ENCODE data around the gene NOTCH1. TPM values are rescaled to one million over a fixed set of nuclear protein-coding genes. Genes with fewer than 3 reads are reported as not detected.

The NOTCH1 gene
- 12.1 and 24.5 TPM in 2 replicates for total RNA-seq

GRCh38 chr9:136545965-136546696 is at the start of gene NOTCH1:
Gene NOTCH1 (minus strand): TSS chr9:136546048. CDS start chr9:136545786, 262 bp downstream.

GRCh38 chr9:136482793-136483588 is 62.9 kb downstream of the NOTCH1 start, which contains the start of gene SEC16A:
Gene SEC16A (minus strand): TSS chr9:136483040. CDS start chr9:136477615, 5,425 bp downstream.

Other genes starting within 250 kb of the NOTCH1 start
- gene CCDC187, start 242.0 kb downstream of the NOTCH1 start, total RNA-seq = under 0.01 TPM in 2 replicates
- 31.6 and 40.1 TPM in 2 replicates for gene GPSM1, start 218.5 kb downstream of the NOTCH1 start, total RNA-seq
- gene DNLZ, start 182.3 kb downstream of the NOTCH1 start, total RNA-seq = 7.6 and 21.3 TPM in 2 replicates
- gene CARD9, start 172.4 kb downstream of the NOTCH1 start, total RNA-seq = 0.56 and 4.6 TPM in 2 replicates
- 5.6 and 8.8 TPM in 2 replicates for gene SNAPC4, start 145.9 kb downstream of the NOTCH1 start, total RNA-seq
- gene ENTR1, start 135.4 kb downstream of the NOTCH1 start, total RNA-seq = 28.2 and 57.9 TPM in 2 replicates
- gene PMPCA, start 135.4 kb downstream of the NOTCH1 start, total RNA-seq = 36.6 and 67.9 TPM in 2 replicates
- gene INPP5E, start 106.2 kb downstream of the NOTCH1 start, total RNA-seq = 4.8 and 5.9 TPM in 2 replicates
- 17.8 and 22.8 TPM in 2 replicates for gene SEC16A, start 63.0 kb downstream of the NOTCH1 start, total RNA-seq
- 38.3 and 57.8 TPM in 2 replicates for gene EGFL7, start 116.9 kb upstream of the NOTCH1 start, total RNA-seq
- 54.1 and 55.0 TPM in 2 replicates for gene AGPAT2, start 141.4 kb upstream of the NOTCH1 start, total RNA-seq
- 8.1 and 12.1 TPM in 2 replicates for gene DIPK1B, start 166.5 kb upstream of the NOTCH1 start, total RNA-seq
- gene LCN10, start 196.9 kb upstream of the NOTCH1 start, total RNA-seq = not detected in 2 replicates
- not detected in 2 replicates for gene LCN6, start 202.5 kb upstream of the NOTCH1 start, total RNA-seq
- not detected in 2 replicates for gene LCN8, start 212.2 kb upstream of the NOTCH1 start, total RNA-seq
- gene LCN15, start 218.5 kb upstream of the NOTCH1 start, total RNA-seq = not detected in 2 replicates
- 84.2 and 95.0 TPM in 2 replicates for gene TMEM141, start 245.3 kb upstream of the NOTCH1 start, total RNA-seq

All from regular cardiac myocyte (primary cell).